ENCODE results near the gene PRDM16. TPM values are rescaled to one million over a fixed set of nuclear protein-coding genes. Genes with fewer than 3 reads are reported as not detected.

PRDM16 gene
- total and polyA plus RNA-seq, 2 of the 8 experiments (the other 6 are each of a cell fraction or from before 2014, with no cell fraction given), result 0.39 to 0.43 TPM

GRCh38 chr1:3119725-3120124 lies 50.7 kb downstream of the PRDM16 start:
- Histone ChIP-seq H3K4ac (replicated peaks; ENCODE audit: insufficient read length, low read depth, low read length) (no peak overlapping the region), H3K4me1 (replicated peaks in 1 of 4; ENCODE audit: control insufficient read depth in 3 of 4, insufficient read depth in 4 of 4, low read length in 3 of 4) (no peaks in the 10 kb centered on the region; a peak in 2 of 7 replicates), H2BK120ac (replicated peaks; ENCODE audit: low read depth, low read length) (no peak overlapping the region), H3K9ac (replicated peaks in 1 of 4; ENCODE audit: extremely low read depth in 1 of 4, low read depth in 3 of 4, low read length in 3 of 4) (no peak overlapping the region), H3K18ac (ENCODE audit: extremely low read depth, low read length) (no peak overlapping the region), H2BK20ac (ENCODE audit: low read length) (no peak overlapping the region), H3K23me2 (ENCODE audit: low read depth, low read length) (no peaks in the 10 kb centered on the region), H3K27me3 (replicated peaks in 1 of 4; ENCODE audit: control insufficient read depth in 3 of 4, extremely low read depth in 1 of 4, insufficient read depth in 3 of 4, low read length in 3 of 4) (peaks cover 0 to 3% (median 0%) of the 10 kb centered on the region in 4 experiments; a peak in 1 of 7 replicates), H3K79me1 (ENCODE audit: low read depth, low read length) (no peaks in the 10 kb centered on the region), H2AFZ (ENCODE audit: low read length) (no peak overlapping the region), H2BK5ac (ENCODE audit: low read depth, low read length) (no peak overlapping the region), H2BK12ac (ENCODE audit: low read depth, low read length) (no peak overlapping the region), H2AK5ac (ENCODE audit: low read depth, low read length) (no peak overlapping the region), H3K27ac (ENCODE audit: low read depth, low read length) (no peak overlapping the region), H3K36me3 (ENCODE audit: control insufficient read depth in 2 of 4, insufficient read depth in 4 of 4, low read length in 3 of 4) (no peaks in the 10 kb centered on the region), H4K8ac (ENCODE audit: extremely low read depth, insufficient read depth, low read length) (no peak overlapping the region), H3K4me3 (ENCODE audit: extremely low read depth in 1 of 4, insufficient read depth in 2 of 4, low read depth in 3 of 4, low read length in 4 of 4) (no peak overlapping the region), H4K5ac (ENCODE audit: insufficient read length, low read depth, low read length) (no peak overlapping the region), H3K79me2 (ENCODE audit: control insufficient read depth in 1 of 2, insufficient read depth in 2 of 2, low read length in 2 of 2) (no peaks in the 10 kb centered on the region), H3K14ac (ENCODE audit: insufficient read length) (no peak overlapping the region), H3K4me2 (ENCODE audit: insufficient read depth in 1 of 2, low read depth in 2 of 2, low read length in 2 of 2) (no peak overlapping the region), H3K23ac (ENCODE audit: insufficient read length) (no peak overlapping the region), H4K20me1 (replicated peaks in 1 of 2; ENCODE audit: control insufficient read depth in 1 of 2, insufficient read depth in 2 of 2, low read length in 2 of 2) (peaks cover 0 to 4% of the 10 kb centered on the region in 2 experiments), H2BK15ac (ENCODE audit: low read length) (no peak overlapping the region), H3K9me3 (ENCODE audit: insufficient read depth in 2 of 2, low read depth in 1 of 2, low read length in 1 of 2) (peaks cover 0 to 2% of the 10 kb centered on the region in 2 experiments; a peak in 1 of 4 replicates), H4K91ac (replicated peaks; ENCODE audit: insufficient read length, low read length) (no peak overlapping the region), H3K56ac (replicated peaks; ENCODE audit: insufficient read length, low read depth, low read length) (no peak overlapping the region)
- CTCF ChIA-PET (ENCODE audit: partially characterized antibody), result interaction anchor here (0.6 to 1.9 kb wide), 6 partner anchors 15 to 341 kb away, joined by 3 to 5 read pairs (median 4); no protein-coding TSS in a partner anchor
- FAIRE-seq, result no peak
- WGBS, 2 experiments (ENCODE audit: extremely low coverage in 1 of 2, insufficient coverage in 1 of 2, insufficient read length in 1 of 2, insufficient replicate concordance in 2 of 2, low coverage in 1 of 2, low lambda C conversion rate in 2 of 2, missing lambda C conversion rate in 1 of 2), result 83% methylated on average over 9 of the region's 10 CpGs; no CpG with 5 or more reads in 1 of the 2 experiments
- peak; percentile 14 to 23; a peak in 2 of 4 replicates for TF ChIP-seq RAD21 (IDR thresholded peaks at IDR 0.05 in 1 of 2, conservative IDR thresholded peaks at IDR 0.05 in 1 of 2; ENCODE audit: low read depth in 2 of 2, low read length in 2 of 2)
- no peak for TF ChIP-seq TAF1 (IDR thresholded peaks at IDR 0.05; ENCODE audit: low read depth, low read length)
- no peak for TF ChIP-seq HDAC2 (IDR thresholded peaks at IDR 0.05; ENCODE audit: borderline replicate concordance in 1 of 2, low read depth in 2 of 2, low read length in 2 of 2)
- TF ChIP-seq, protein P1, sequence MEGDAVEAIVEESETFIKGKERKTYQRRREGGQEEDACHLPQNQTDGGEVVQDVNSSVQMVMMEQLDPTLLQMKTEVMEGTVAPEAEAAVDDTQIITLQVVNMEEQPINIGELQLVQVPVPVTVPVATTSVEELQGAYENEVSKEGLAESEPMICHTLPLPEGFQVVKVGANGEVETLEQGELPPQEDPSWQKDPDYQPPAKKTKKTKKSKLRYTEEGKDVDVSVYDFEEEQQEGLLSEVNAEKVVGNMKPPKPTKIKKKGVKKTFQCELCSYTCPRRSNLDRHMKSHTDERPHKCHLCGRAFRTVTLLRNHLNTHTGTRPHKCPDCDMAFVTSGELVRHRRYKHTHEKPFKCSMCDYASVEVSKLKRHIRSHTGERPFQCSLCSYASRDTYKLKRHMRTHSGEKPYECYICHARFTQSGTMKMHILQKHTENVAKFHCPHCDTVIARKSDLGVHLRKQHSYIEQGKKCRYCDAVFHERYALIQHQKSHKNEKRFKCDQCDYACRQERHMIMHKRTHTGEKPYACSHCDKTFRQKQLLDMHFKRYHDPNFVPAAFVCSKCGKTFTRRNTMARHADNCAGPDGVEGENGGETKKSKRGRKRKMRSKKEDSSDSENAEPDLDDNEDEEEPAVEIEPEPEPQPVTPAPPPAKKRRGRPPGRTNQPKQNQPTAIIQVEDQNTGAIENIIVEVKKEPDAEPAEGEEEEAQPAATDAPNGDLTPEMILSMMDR (IDR thresholded peaks at IDR 0.05; ENCODE audit: control extremely low read depth in 1 of 3, insufficient read depth in 1 of 3, low read depth in 1 of 3, low read length in 3 of 3), result peak; percentile 11 to 41 (median 20); a peak in 3 of 4 replicates
- DNase-seq (ENCODE audit: low read depth in 1 of 2, low spot score in 2 of 2), result no peak
- POLR2A ChIA-PET (ENCODE audit: partially characterized antibody), result no interaction called here

Measured in H1 (cell line).